Esophagus squamous epithelium (tissue), 5 donors: ENCODE measurements around the gene ANKRD52. TPM values are rescaled to one million over a fixed set of nuclear protein-coding genes. Genes with fewer than 3 reads are reported as not detected.

Experiments used
- DNase-seq: peaks from one replicate; lab custom pipeline; 2025; lab: John Stamatoyannopoulos, UW
- H3K27ac ChIP-seq, 4 donors: fragments of 200-600 bp; sonication (generic); one replicate each; pipeline ENCODE4 v1.5.1; 2016 to 2019; ENCODE audit warnings: mild to moderate bottlenecking in 1 of 4
- H3K27me3 ChIP-seq, 4 donors: fragments of 200-600 bp; sonication (generic); 1 replicate in 3 of 4; 2 replicates in 1 of 4; pipeline versions ENCODE4 v1.5.1 to v1.6.0; 2017 to 2021; ENCODE audit warnings: antibody characterized with exemption in 1 of 4
- H3K36me3 ChIP-seq, 3 donors: fragments of 200-600 bp; sonication (generic); one replicate each; pipeline ENCODE4 v1.5.1; 2016 to 2019
- H3K4me1 ChIP-seq, 3 donors: fragments of 200-600 bp; sonication (generic); one replicate each; pipeline ENCODE4 v1.5.1; 2017 to 2019
- H3K4me3 ChIP-seq, 4 donors: fragments of 200-600 bp; sonication (generic); 1 replicate in 3 of 4; 2 replicates in 1 of 4; pipeline ENCODE4 v1.5.1; 2016 to 2019; ENCODE audit warnings: mild to moderate bottlenecking in 2 of 4, moderate library complexity in 1 of 4
- H3K9me3 ChIP-seq, 3 donors: fragments of 200-600 bp; sonication (generic); one replicate each; pipeline ENCODE4 v1.5.1; 2016 to 2019
- POLR2A ChIP-seq, 4 donors: fragments of 450-650 bp; IDR thresholded peaks; one replicate each; pipeline ENCODE4 v1.6.1; 2017; ENCODE audit warnings: antibody characterized with exemption in 4 of 4, mild to moderate bottlenecking in 4 of 4, moderate library complexity in 3 of 4
- WGBS, 2 donors: methylation state at CpG; one replicate each; pipeline ENCODE4 v1.1.5; 2018; 5-methylcytosine and 5-hydroxymethylcytosine counted together
- intact Hi-C: fragments of 100-400 bp; cut with DNase I; formaldehyde crosslinking; loops from one replicate; pipeline ENCODE4 v1.15.0; 2022
- total RNA-seq, 4 donors: library from RNA; depleted of rRNA; stranded (reverse); fragments of >200 nt; gene quantifications; one replicate each; pipeline ENCODE4 v1.1.0, GENCODE V29; 2016
- TF ChIP-seq, protein P1 (sequence below), 6 experiments: fragments of 450-650 bp in 4 of 6; fragments of 200-600 bp in 2 of 6; sonication (generic) in 2 of 6; IDR thresholded peaks; one replicate each; pipeline ENCODE4 v1.5.1; 2016 to 2019; ENCODE audit warnings: antibody characterized with exemption in 6 of 6, mild to moderate bottlenecking in 4 of 6, moderate library complexity in 4 of 6
- donor health status: DM: yes; HTN: yes; CAD: no.

ANKRD52 gene
- total RNA-seq, 4 donors from 2014 or later, result 9.2 to 15.8 (median 13.9) TPM

DNA sequence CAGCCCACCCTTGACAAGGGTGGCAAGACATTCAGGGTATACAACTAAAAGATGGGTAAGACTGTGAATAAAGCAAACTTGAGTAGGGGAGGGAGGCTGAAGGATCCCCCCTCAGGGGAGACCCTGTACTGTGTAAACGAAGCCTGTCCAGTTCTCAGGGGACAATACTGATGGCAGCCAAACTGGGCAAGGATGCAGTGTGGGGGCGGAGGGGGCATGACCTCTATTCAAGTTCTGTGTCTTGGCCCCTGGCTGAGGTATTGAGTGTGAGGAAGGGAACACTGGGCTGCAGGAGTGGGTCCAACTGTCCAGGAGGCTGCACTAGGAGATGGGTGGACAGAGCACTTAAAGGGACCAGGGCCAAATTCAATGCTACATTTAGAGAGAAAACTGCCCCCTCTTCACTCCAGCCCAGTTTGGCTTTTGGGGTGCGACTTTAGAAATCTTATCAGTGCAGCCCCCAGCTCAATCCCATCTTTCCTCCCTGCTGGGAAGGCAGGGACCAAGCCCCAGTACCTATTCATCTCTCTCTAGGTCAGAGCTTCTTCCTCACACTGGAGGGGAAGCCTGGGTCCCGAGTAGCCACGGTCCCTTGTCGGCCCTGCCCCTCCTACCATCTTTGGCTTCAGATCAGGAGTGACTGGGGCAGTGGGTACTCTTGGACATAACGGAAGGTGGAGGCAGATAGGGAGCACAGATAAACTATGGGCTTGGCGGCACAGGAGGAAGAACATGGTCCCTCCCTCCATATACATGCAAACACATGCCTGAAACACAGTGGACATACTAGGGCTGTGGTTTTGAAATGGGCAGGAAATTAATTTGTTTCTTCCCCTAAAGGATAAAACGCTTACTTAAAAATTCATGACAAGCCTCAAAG, 16.5 kb downstream of the ANKRD52 start:
- intact Hi-C loops, result no loop called here
- H3K4me3 ChIP-seq, result no peak overlapping the region
- no peaks in the 10 kb centered on the region for H3K4me1 ChIP-seq
- no peaks in the 10 kb centered on the region for H3K27me3 ChIP-seq
- H3K36me3 ChIP-seq, result peaks cover 28 to 100% (median 50%) of the 10 kb centered on the region in 3 donors
- no peaks in the 10 kb centered on the region for H3K9me3 ChIP-seq
- WGBS, 2 donors, result 68 to 75% methylated on average over 6 to 7 of the region's 9 CpGs
- TF ChIP-seq, protein P1, sequence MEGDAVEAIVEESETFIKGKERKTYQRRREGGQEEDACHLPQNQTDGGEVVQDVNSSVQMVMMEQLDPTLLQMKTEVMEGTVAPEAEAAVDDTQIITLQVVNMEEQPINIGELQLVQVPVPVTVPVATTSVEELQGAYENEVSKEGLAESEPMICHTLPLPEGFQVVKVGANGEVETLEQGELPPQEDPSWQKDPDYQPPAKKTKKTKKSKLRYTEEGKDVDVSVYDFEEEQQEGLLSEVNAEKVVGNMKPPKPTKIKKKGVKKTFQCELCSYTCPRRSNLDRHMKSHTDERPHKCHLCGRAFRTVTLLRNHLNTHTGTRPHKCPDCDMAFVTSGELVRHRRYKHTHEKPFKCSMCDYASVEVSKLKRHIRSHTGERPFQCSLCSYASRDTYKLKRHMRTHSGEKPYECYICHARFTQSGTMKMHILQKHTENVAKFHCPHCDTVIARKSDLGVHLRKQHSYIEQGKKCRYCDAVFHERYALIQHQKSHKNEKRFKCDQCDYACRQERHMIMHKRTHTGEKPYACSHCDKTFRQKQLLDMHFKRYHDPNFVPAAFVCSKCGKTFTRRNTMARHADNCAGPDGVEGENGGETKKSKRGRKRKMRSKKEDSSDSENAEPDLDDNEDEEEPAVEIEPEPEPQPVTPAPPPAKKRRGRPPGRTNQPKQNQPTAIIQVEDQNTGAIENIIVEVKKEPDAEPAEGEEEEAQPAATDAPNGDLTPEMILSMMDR (IDR thresholded peaks at IDR 0.05), result no peak
- TF ChIP-seq POLR2A (IDR thresholded peaks at IDR 0.05), result no peak
- H3K27ac ChIP-seq, result no peak overlapping the region
- DNase-seq, result no peak

- no peak for DNase-seq
- no peak overlapping the region for H3K27ac ChIP-seq
- H3K9me3 ChIP-seq, result no peaks in the 10 kb centered on the region
- WGBS, 2 donors, result 69 to 74% methylated on average over 2 to 3 of the region's 11 CpGs
- intact Hi-C loops, result no loop called here
- no peaks in the 10 kb centered on the region for H3K4me1 ChIP-seq
- no peak for TF ChIP-seq POLR2A (IDR thresholded peaks at IDR 0.05)
- TF ChIP-seq, protein P1 (IDR thresholded peaks at IDR 0.05), result no peak
- no peaks in the 10 kb centered on the region for H3K27me3 ChIP-seq
- no peak overlapping the region for H3K4me3 ChIP-seq
- peaks cover 2 to 61% (median 11%) of the 10 kb centered on the region in 3 donors for H3K36me3 ChIP-seq
Observed at GRCh38 chr12:56237552-56237951, 20.6 kb downstream of the ANKRD52 start.

DNA sequence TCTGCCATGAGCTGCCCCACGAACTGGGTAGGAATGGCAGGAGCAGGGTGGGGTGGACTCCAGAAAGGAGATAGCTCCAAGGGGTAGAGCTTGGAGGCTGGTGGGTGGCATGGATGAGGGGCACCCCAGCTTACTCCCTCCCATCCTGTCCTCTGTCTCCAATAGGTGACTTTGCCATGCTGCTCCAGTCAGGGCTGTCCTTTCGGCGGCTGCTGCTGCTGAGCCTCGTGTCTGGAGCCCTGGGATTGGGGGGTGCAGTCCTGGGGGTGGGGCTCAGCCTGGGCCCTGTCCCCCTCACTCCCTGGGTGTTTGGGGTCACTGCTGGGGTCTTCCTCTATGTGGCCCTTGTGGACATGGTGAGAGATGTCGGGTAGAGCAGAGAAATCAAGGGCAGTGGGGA, 21.2 kb downstream of the ANKRD52 start:
- no peak for TF ChIP-seq POLR2A (IDR thresholded peaks at IDR 0.05)
- TF ChIP-seq, protein P1 (IDR thresholded peaks at IDR 0.05), result no peak
- H3K36me3 ChIP-seq, result peaks cover 0 to 55% (median 8%) of the 10 kb centered on the region in 3 donors

DNA sequence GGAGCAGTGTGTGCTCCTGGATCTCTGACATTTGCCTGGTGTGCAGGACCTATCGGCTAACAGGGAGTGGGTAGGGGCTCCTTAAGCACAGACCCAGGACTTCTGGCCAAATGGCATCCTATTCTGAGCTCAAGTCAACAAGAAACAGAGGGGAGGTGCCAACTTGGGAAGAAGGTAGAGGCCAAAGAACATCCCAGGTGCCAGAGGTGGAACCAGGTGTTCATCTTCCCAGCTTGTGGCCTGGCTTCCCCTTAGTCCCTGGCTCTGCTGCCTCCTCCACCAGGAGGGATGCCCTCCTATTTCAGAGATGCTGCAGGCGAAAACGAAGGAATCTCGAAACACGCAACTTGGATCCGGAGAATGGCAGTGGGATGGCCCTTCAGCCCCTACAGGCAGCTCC, 22.1 kb downstream of the ANKRD52 start:
- H3K9me3 ChIP-seq, result no peaks in the 10 kb centered on the region

More for the DNA sequence above, 21.2 kb downstream of the ANKRD52 start:
- no peak for DNase-seq
- Histone ChIP-seq H3K9me3 (no peaks in the 10 kb centered on the region), H3K4me1 (no peaks in the 10 kb centered on the region), H3K27me3 (no peaks in the 10 kb centered on the region), H3K27ac (no peak overlapping the region), H3K4me3 (no peak overlapping the region)
- WGBS, 2 donors, result 44% methylated on average over 1 of the region's 5 CpGs; no CpG with 5 or more reads in 1 of the 2 donors
- intact Hi-C loops, result no loop called here

More for the DNA sequence above, 22.1 kb downstream of the ANKRD52 start:
- intact Hi-C loops, result no loop called here
- no peaks in the 10 kb centered on the region for H3K4me1 ChIP-seq
- H3K27me3 ChIP-seq, result no peaks in the 10 kb centered on the region
- H3K4me3 ChIP-seq, result no peak overlapping the region
- no peak for TF ChIP-seq POLR2A (IDR thresholded peaks at IDR 0.05)
- TF ChIP-seq, protein P1 (IDR thresholded peaks at IDR 0.05), result no peak
- no peak for DNase-seq
- peaks cover 0 to 46% (median 0%) of the 10 kb centered on the region in 3 donors for H3K36me3 ChIP-seq
- no peak overlapping the region for H3K27ac ChIP-seq
- 83 to 100% methylated on average over 1 to 5 of the region's 6 CpGs for WGBS, 2 donors
